NCI-H446 treated with DMSO at 0.1 percent for 48 hours (cell line): ENCODE measurements around the gene SRSF2.
"Not testable (repeated sequence)": the region's sequence is repeated elsewhere in the genome, so short reads cannot be mapped to it uniquely, and the experiment has no call there.

ENCODE experiments used
- DNase-seq: peaks from one replicate; lab custom pipeline; 2025; lab: John Stamatoyannopoulos, UW

SRSF2 gene

GRCh38 chr17:76700617-76701470 lies 36.3 kb downstream of the SRSF2 start:
- DNase-seq = no peak

- no peak for DNase-seq
These were observed 36.9 kb downstream of the SRSF2 start for GRCh38 chr17:76700270-76700616.

GRCh38 chr17:76698466-76698977 lies 38.6 kb downstream of the SRSF2 start:
- DNase-seq = not testable (repeated sequence)

- DNase-seq = no peak
These were observed 39.2 kb downstream of the SRSF2 start for GRCh38 chr17:76697702-76698465.

GRCh38 chr17:76696763-76697701 lies 40.1 kb downstream of the SRSF2 start:
- DNase-seq = no peak

- no peak for DNase-seq
These were observed 41.9 kb downstream of the SRSF2 start for GRCh38 chr17:76695059-76695831.

GRCh38 chr17:76691379-76692191 lies 45.5 kb downstream of the SRSF2 start:
- DNase-seq = no peak

GRCh38 chr17:76690596-76691280 lies 46.4 kb downstream of the SRSF2 start:
- DNase-seq = no peak

GRCh38 chr17:76689859-76690258 lies 47.3 kb downstream of the SRSF2 start:
- no peak for DNase-seq

- no peak for DNase-seq
These were observed 48.9 kb downstream of the SRSF2 start for GRCh38 chr17:76688165-76688622.

GRCh38 chr17:76687298-76688164 lies 49.6 kb downstream of the SRSF2 start:
- no peak for DNase-seq

GRCh38 chr17:76686538-76687297 lies 50.4 kb downstream of the SRSF2 start:
- no peak for DNase-seq

GRCh38 chr17:76685846-76686245 lies 51.3 kb downstream of the SRSF2 start:
- DNase-seq = no peak

- DNase-seq = no peak
These were observed 51.8 kb downstream of the SRSF2 start for GRCh38 chr17:76685366-76685765.

GRCh38 chr17:76684756-76685155 lies 52.4 kb downstream of the SRSF2 start:
- DNase-seq = no peak
